Fibroblast of the aortic adventitia (primary cell): ENCODE data around the gene NFYB. TPM values are rescaled to one million over a fixed set of nuclear protein-coding genes. Genes with fewer than 3 reads are reported as not detected.

Experiments
- DNase-seq: peaks from one replicate; pipeline ENCODE4 v3.0.0-alpha.2; 2010; ENCODE audit warnings: low read depth
- H3K4me3 ChIP-seq: 2 replicates; pipeline ENCODE4 v1.5.1; 2011; ENCODE audit warnings: low read depth, mild to moderate bottlenecking, control low read depth, low read length, moderate library complexity
- CTCF ChIP-seq: IDR thresholded peaks from 2 replicates; pipeline ENCODE4 v1.5.1; 2011; ENCODE audit warnings: mild to moderate bottlenecking, low read length, control low read depth, inconsistent platforms; ENCODE audit not compliant: insufficient read depth
- total RNA-seq: library from RNA; depleted of rRNA; stranded (reverse); fragments of >200 nt; gene quantifications from 2 replicates; pipeline ENCODE4 v1.2.3, GENCODE V29; 2012; ENCODE audit warnings: low replicate concordance

NFYB gene
- total RNA-seq, 1 donor = 20.2 TPM

GRCh38 chr12:104097954-104098353 lies 40.1 kb downstream of the NFYB start:
- TF ChIP-seq CTCF = no peak
- H3K4me3 ChIP-seq = no peak overlapping the region
- DNase-seq = no peak

DNA sequence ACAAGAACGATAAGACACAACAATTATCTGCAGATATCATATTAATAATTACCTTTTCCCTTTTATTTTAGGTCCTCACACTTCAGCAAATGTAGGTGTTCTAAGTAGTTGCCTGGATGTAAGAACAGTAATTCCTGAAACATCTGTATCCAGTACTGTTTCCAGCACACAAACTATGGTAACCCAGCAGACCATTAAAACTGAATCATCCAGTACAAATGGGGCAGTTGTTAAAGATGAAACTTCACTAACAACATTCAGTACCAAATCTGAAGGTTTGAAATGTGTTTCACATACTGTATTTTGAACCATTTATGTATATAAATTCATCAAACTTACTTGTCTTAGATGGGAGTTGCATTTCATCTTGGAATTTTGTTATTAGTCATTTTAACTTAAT lies 42.7 kb downstream of the NFYB start:
- no peak overlapping the region for H3K4me3 ChIP-seq
- TF ChIP-seq CTCF = no peak
- no peak for DNase-seq

DNA sequence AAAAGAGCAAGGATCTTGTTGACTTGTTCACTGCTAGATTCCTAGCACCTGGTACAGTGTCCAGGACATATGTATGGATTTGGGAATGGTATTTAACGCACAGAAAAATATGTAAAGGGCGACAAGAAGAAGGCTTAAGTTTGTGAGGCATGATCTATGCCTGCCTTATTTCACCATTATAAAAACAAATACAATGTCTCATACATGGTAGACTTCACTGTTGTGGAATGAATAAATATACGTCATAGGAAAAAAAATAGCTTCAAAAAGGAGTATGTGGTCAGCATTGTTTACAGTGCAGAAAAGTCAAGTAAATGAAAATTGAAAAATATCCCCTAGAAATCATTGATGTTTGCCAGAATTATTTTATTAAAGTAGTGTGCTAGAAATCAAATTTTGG lies 43.7 kb downstream of the NFYB start:
- no peak for DNase-seq
- TF ChIP-seq CTCF = no peak
- H3K4me3 ChIP-seq = no peak overlapping the region

GRCh38 chr12:104091136-104091535 lies 46.9 kb downstream of the NFYB start:
- H3K4me3 ChIP-seq = no peak overlapping the region
- no peak for TF ChIP-seq CTCF
- no peak for DNase-seq

DNA sequence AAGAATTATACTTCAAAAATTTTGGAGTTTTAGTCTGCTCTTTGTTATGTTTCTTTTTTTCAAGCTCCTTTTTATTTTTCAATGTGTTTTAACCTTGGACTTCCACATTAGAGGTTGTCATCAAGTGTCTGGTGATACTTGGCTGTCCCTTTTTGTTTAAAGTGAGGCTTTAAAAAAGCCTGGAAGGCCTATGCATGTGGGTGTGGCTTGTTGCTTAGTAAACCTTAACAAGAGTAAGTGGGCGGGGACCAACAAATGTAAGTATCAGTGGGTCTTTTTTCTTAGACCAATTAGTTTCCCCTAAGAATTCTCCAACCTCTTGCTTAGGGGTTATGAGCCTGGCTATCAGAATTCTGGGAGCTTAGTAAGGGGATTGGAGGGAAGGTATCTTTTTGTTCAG lies 47.3 kb downstream of the NFYB start:
- TF ChIP-seq CTCF = no peak
- no peak for DNase-seq
- H3K4me3 ChIP-seq = no peak overlapping the region

DNA sequence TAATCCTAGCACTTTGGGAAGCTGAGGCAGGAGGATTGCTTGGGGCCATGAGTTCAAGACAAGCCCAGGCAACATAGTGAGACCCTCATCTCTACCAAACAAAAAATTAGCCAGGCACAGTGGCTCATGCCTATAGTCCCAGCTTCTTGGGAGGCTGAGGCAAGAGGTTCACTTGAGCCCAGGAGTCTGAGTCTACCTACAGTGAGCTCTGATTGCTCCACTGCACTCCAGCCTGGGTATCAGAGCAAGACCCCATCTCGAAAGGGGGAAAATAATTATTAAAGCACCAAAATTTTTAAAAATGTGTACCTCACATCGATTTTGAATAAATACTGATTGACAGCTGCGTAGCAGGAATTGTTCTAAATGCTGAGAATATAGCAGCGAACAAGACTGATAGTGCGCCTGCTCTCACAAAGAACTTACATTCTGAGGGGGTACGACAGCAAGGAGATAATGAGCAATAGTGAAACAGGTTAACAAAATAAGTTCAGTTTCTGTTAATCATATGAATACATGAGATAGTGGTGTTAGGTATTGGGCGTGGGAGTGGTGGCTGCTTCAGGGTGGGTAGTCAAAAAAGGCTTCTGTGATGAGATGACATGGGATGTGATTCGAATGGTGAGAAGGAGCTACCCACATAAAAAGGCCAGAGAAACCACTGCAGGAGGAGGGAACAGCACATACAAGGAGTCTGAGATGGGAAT lies 54.1 kb downstream of the NFYB start:
- no peak overlapping the region for H3K4me3 ChIP-seq
- no peak for TF ChIP-seq CTCF

GRCh38 chr12:104080764-104081163 lies 57.2 kb downstream of the NFYB start:
- H3K4me3 ChIP-seq = no peak overlapping the region
- no peak for TF ChIP-seq CTCF
- DNase-seq = no peak

More for the DNA sequence above, 54.1 kb downstream of the NFYB start:
- DNase-seq = no peak
